HepG2 (cell line): Measurements from ENCODE around the gene KAZALD1. TPM values are rescaled to one million over a fixed set of nuclear protein-coding genes. Genes with fewer than 3 reads are reported as not detected.

Experiments used
- FLYWCH1 ChIP-seq: sonication (generic); formaldehyde crosslinking; IDR thresholded peaks from 2 replicates; pipeline ENCODE4 v1.8.1; 2023; ENCODE audit warnings: mild to moderate bottlenecking, missing genetic modification reagents
- HMGXB4 ChIP-seq, 2 experiments: sonication (generic) in 1 of 2; formaldehyde crosslinking in 1 of 2; IDR thresholded peaks; 2 replicates each; pipeline versions ENCODE4 v1.4.0 to v1.6.1; 2018 to 2020; ENCODE audit warnings: missing genetic modification reagents in 2 of 2, borderline replicate concordance in 1 of 2, low read depth in 1 of 2, mild to moderate bottlenecking in 1 of 2, missing biosample characterization in 1 of 2
- KLF16 ChIP-seq, 2 experiments: sonication (generic) in 1 of 2; formaldehyde crosslinking in 1 of 2; IDR thresholded peaks; 2 replicates each; pipeline versions ENCODE4 v1.6.1 to v1.8.0; 2016 to 2023; ENCODE audit warnings: missing genetic modification reagents in 2 of 2, missing compliant biosample characterization in 1 of 2
- MBD4 ChIP-seq: IDR thresholded peaks from 2 replicates; pipeline ENCODE4 v1.6.1; 2012; ENCODE audit warnings: low read length, inconsistent platforms, borderline replicate concordance
- MED13 ChIP-seq: sonication (generic); formaldehyde crosslinking; IDR thresholded peaks from 2 replicates; pipeline ENCODE4 v1.5.0; 2020; ENCODE audit warnings: missing genetic modification reagents
- MED8 ChIP-seq: sonication (generic); formaldehyde crosslinking; IDR thresholded peaks from 2 replicates; pipeline ENCODE4 v1.8.1; 2023; ENCODE audit warnings: mild to moderate bottlenecking, missing genetic modification reagents; ENCODE audit not compliant: insufficient replicate concordance
- NFIC ChIP-seq: IDR thresholded peaks from 2 replicates; pipeline ENCODE4 v1.6.1; 2012; ENCODE audit warnings: mild to moderate bottlenecking, low read length, inconsistent platforms
- STAG1 ChIP-seq: sonication (generic); formaldehyde crosslinking; IDR thresholded peaks from 2 replicates; pipeline ENCODE4 v1.4.0; 2020; ENCODE audit warnings: missing genetic modification reagents
- ZBTB34 ChIP-seq: sonication (generic); formaldehyde crosslinking; IDR thresholded peaks from 2 replicates; pipeline ENCODE4 v1.8.0; 2022; ENCODE audit warnings: mild to moderate bottlenecking, missing genetic modification reagents
- ZEB1 ChIP-seq: IDR thresholded peaks from 2 replicates; pipeline ENCODE4 v1.6.1; 2012; ENCODE audit warnings: mild to moderate bottlenecking, low read depth, inconsistent platforms; ENCODE audit not compliant: insufficient replicate concordance
- ZNF20 ChIP-seq: sonication (generic); formaldehyde crosslinking; IDR thresholded peaks from 2 replicates; pipeline ENCODE4 v1.4.0; 2020; ENCODE audit warnings: mild to moderate bottlenecking, moderate library complexity, missing genetic modification reagents
- ZNF543 ChIP-seq: sonication (generic); formaldehyde crosslinking; IDR thresholded peaks from 2 replicates; pipeline ENCODE4 v1.4.0; 2020; ENCODE audit warnings: mild to moderate bottlenecking, missing genetic modification reagents
- ZNF547 ChIP-seq: sonication (generic); formaldehyde crosslinking; IDR thresholded peaks from 2 replicates; pipeline ENCODE4 v1.5.1; 2020; ENCODE audit warnings: mild to moderate bottlenecking, missing genetic modification reagents
- ZNF674 ChIP-seq: sonication (generic); formaldehyde crosslinking; IDR thresholded peaks from 2 replicates; pipeline ENCODE4 v1.5.0; 2020; ENCODE audit warnings: low read depth, mild to moderate bottlenecking, missing genetic modification reagents
- polyA plus RNA-seq, 8 experiments: library from polyadenylated mRNA; depleted of rRNA in 3 of 8; stranded (reverse) in 7 of 8; unstranded in 1 of 8; fragments of >200 nt; fragmentation: Illumina TruSeq in 4 of 8; extraction: Trizol in 4 of 8; gene quantifications; 2 replicates each; pipeline versions ENCODE4 v1.2.1 to v1.2.3, GENCODE V29; 2011 to 2016; ENCODE audit warnings: low read depth in 4 of 8, missing spikeins in 1 of 8, mixed read lengths in 1 of 8; ENCODE audit not compliant: insufficient read depth in 1 of 8
- total RNA-seq, 5 experiments: library from RNA; depleted of rRNA; stranded (reverse); fragments of >200 nt; fragmentation: Illumina TruSeq; extraction: Trizol; gene quantifications; 2 replicates each; pipeline ENCODE4 v1.2.3, GENCODE V29; 2016; ENCODE audit warnings: low read depth in 1 of 5
- TF ChIP-seq, protein P1 (sequence below): sonication (generic); formaldehyde crosslinking; IDR thresholded peaks from 2 replicates; pipeline ENCODE4 v1.8.1; 2023; ENCODE audit warnings: mild to moderate bottlenecking, inconsistent platforms, moderate library complexity, missing genetic modification reagents, borderline replicate concordance
- TF ChIP-seq, protein P2 (sequence below): sonication (generic); formaldehyde crosslinking; IDR thresholded peaks from 2 replicates; pipeline ENCODE4 v1.4.0; 2020; ENCODE audit warnings: missing genetic modification reagents
- TF ChIP-seq, protein P3 (sequence below): sonication (generic); formaldehyde crosslinking; IDR thresholded peaks from 2 replicates; pipeline ENCODE4 v1.5.1; 2020; ENCODE audit warnings: mild to moderate bottlenecking, missing genetic modification reagents
- TF ChIP-seq, protein P4 (sequence below): sonication (generic); formaldehyde crosslinking; IDR thresholded peaks from 2 replicates; pipeline ENCODE4 v1.5.1; 2020; ENCODE audit warnings: missing genetic modification reagents, mild to moderate bottlenecking, borderline replicate concordance

The KAZALD1 gene
- total and polyA plus RNA-seq, 2 of the 13 experiments (the other 11 are each of a cell fraction or from before 2014, with no cell fraction given) = 16.7 to 27.7 TPM

- TF ChIP-seq, protein P1, sequence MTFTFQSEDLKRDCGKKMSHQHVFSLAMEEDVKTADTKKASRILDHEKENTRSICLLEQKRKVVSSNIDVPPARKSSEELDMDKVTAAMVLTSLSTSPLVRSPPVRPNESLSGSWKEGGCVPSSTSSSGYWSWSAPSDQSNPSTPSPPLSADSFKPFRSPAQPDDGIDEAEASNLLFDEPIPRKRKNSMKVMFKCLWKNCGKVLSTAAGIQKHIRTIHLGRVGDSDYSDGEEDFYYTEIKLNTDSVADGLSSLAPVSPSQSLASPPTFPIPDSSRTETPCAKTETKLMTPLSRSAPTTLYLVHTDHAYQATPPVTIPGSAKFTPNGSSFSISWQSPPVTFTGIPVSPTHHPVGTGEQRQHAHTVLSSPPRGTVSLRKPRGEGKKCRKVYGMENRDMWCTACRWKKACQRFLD = no peak
- no peak for TF ChIP-seq ZBTB34 (CRISPR knock-in tag)
- TF ChIP-seq FLYWCH1 (CRISPR knock-in tag) = no peak
- TF ChIP-seq NFIC = no peak
- TF ChIP-seq HMGXB4 (CRISPR knock-in tag; IDR thresholded peaks at IDR 0.05; ENCODE audit: borderline replicate concordance in 1 of 2, low read depth in 1 of 2) = peak; percentile 88 to 93; a peak in 3 of 4 replicates
- no peak for TF ChIP-seq ZNF674 (CRISPR knock-in tag)
- TF ChIP-seq MED13 = no peak
- TF ChIP-seq ZNF547 (CRISPR knock-in tag) = no peak; the same call in 1 of the 2 replicates
- TF ChIP-seq, protein P2, sequence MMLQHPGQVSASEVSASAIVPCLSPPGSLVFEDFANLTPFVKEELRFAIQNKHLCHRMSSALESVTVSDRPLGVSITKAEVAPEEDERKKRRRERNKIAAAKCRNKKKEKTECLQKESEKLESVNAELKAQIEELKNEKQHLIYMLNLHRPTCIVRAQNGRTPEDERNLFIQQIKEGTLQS (CRISPR knock-in tag) = no peak
- no peak for TF ChIP-seq KLF16 (CRISPR knock-in tag; IDR thresholded peaks at IDR 0.05)
- TF ChIP-seq, protein P3, sequence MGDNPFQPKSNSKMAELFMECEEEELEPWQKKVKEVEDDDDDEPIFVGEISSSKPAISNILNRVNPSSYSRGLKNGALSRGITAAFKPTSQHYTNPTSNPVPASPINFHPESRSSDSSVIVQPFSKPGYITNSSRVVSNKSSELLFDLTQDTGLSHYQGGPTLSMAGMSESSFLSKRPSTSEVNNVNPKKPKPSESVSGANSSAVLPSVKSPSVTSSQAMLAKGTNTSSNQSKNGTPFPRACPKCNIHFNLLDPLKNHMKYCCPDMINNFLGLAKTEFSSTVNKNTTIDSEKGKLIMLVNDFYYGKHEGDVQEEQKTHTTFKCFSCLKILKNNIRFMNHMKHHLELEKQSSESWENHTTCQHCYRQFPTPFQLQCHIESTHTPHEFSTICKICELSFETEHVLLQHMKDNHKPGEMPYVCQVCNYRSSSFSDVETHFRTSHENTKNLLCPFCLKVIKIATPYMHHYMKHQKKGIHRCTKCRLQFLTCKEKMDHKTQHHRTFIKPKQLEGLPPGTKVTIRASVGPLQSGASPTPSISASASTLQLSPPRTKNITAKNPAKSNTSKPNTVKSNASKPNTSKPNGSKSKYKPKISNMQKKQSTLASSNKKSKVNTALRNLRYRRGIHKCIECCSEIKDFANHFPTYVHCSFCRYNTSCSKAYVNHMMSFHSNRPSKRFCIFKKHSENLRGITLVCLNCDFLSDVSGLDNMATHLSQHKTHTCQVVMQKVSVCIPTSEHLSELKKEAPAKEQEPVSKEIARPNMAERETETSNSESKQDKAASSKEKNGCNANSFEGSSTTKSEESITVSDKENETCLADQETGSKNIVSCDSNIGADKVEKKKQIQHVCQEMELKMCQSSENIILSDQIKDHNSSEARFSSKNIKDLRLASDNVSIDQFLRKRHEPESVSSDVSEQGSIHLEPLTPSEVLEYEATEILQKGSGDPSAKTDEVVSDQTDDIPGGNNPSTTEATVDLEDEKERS (CRISPR knock-in tag) = no peak
- TF ChIP-seq ZNF20 (CRISPR knock-in tag) = no peak
- peak; percentile 52; the same call in 1 of the 2 replicates for TF ChIP-seq ZNF543 (CRISPR knock-in tag)
- no peak for TF ChIP-seq MBD4
- TF ChIP-seq, protein P4, sequence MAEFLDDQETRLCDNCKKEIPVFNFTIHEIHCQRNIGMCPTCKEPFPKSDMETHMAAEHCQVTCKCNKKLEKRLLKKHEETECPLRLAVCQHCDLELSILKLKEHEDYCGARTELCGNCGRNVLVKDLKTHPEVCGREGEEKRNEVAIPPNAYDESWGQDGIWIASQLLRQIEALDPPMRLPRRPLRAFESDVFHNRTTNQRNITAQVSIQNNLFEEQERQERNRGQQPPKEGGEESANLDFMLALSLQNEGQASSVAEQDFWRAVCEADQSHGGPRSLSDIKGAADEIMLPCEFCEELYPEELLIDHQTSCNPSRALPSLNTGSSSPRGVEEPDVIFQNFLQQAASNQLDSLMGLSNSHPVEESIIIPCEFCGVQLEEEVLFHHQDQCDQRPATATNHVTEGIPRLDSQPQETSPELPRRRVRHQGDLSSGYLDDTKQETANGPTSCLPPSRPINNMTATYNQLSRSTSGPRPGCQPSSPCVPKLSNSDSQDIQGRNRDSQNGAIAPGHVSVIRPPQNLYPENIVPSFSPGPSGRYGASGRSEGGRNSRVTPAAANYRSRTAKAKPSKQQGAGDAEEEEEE = no peak
- TF ChIP-seq ZEB1 = no peak
- peak; percentile 75 for TF ChIP-seq STAG1 (CRISPR knock-in tag)
- TF ChIP-seq MED8 (CRISPR knock-in tag) = no peak
These were observed 49.0 kb upstream of the KAZALD1 start (continued) for GRCh38 chr10:101012525-101013364.
